SJSA1 (cell line): ENCODE measurements around the gene EOLA2. TPM values are rescaled to one million over a fixed set of nuclear protein-coding genes. Genes with fewer than 3 reads are reported as not detected.
"Not testable (repeated sequence)": the region's sequence is repeated elsewhere in the genome, so short reads cannot be mapped to it uniquely, and the experiment has no call there.

ENCODE experiments used
- DNase-seq, 2 experiments: peaks; one replicate each; pipeline ENCODE4 v3.0.0-alpha.2; 2015 to 2020; ENCODE audit warnings: low spot score in 2 of 2, low read depth in 1 of 2
- H3K27ac ChIP-seq: fragments of 250-450 bp; sonication (Bioruptor Pico); 2 replicates; pipeline ENCODE4 v1.5.1; 2020; ENCODE audit warnings: mild to moderate bottlenecking, moderate library complexity
- H3K27me3 ChIP-seq: fragments of 250-450 bp; sonication (Bioruptor Pico); replicated peaks from 2 replicates; pipeline ENCODE4 v1.5.1; 2020; ENCODE audit warnings: mild to moderate bottlenecking, moderate library complexity
- H3K36me3 ChIP-seq: fragments of 250-450 bp; sonication (Bioruptor Pico); 2 replicates; pipeline ENCODE4 v1.5.1; 2020; ENCODE audit warnings: mild to moderate bottlenecking
- H3K4me1 ChIP-seq: fragments of 250-450 bp; sonication (Bioruptor Pico); replicated peaks from 2 replicates; pipeline ENCODE4 v1.6.1; 2021; ENCODE audit warnings: mild to moderate bottlenecking
- H3K4me3 ChIP-seq: fragments of 250-450 bp; sonication (Bioruptor Pico); 2 replicates; pipeline ENCODE4 v1.5.1; 2020; ENCODE audit warnings: mild to moderate bottlenecking
- H3K9me3 ChIP-seq: fragments of 250-450 bp; sonication (Bioruptor Pico); replicated peaks from 2 replicates; pipeline ENCODE4 v1.5.1; 2020; ENCODE audit warnings: mild to moderate bottlenecking
- total RNA-seq: library from RNA; depleted of rRNA; stranded (reverse); fragments of >200 nt; shearing (Covaris generic); gene quantifications from 2 replicates; pipeline ENCODE4 v1.2.3, GENCODE V29; 2014

EOLA2 gene
- total RNA-seq, 1 experiment from 2014 or later, result 23.6 TPM

GRCh38 chrX:149940674-149941024 lies 2.4 kb upstream of the EOLA2 start:
- not testable (repeated sequence) for DNase-seq, H3K27me3 ChIP-seq, H3K4me3 ChIP-seq

GRCh38 chrX:149939905-149940673 lies 1.8 kb upstream of the EOLA2 start:
- Histone ChIP-seq H3K27ac (peak overlapping the region; percentile 94), H3K36me3 (peaks cover 6% of the 10 kb centered on the region; the same call in 1 of the 2 replicates), H3K4me1 (no peaks in the 10 kb centered on the region), H3K27me3 (no peaks in the 10 kb centered on the region), H3K4me3 (peak overlapping the region; percentile 55), H3K9me3 (no peaks in the 10 kb centered on the region)
- peak; percentile 92 to 98 for DNase-seq

More at GRCh38 chrX:149940674-149941024, 2.4 kb upstream of the EOLA2 start:
- not testable (repeated sequence) for H3K4me1 ChIP-seq, H3K36me3 ChIP-seq, H3K9me3 ChIP-seq, H3K27ac ChIP-seq

- Histone ChIP-seq H3K4me1 (no peaks in the 10 kb centered on the region), H3K27me3 (no peaks in the 10 kb centered on the region), H3K36me3 (peaks cover 6% of the 10 kb centered on the region; the same call in 1 of the 2 replicates), H3K9me3 (no peaks in the 10 kb centered on the region), H3K27ac (peak overlapping the region; percentile 94), H3K4me3 (peak overlapping the region; percentile 55)
- no peak for DNase-seq
These were observed 1.3 kb upstream of the EOLA2 start for GRCh38 chrX:149939655-149939904.

- H3K9me3 ChIP-seq, result no peaks in the 10 kb centered on the region
- peak; percentile 50 to 95 for DNase-seq
- no peaks in the 10 kb centered on the region for H3K4me1 ChIP-seq
- H3K27me3 ChIP-seq, result no peaks in the 10 kb centered on the region
- H3K27ac ChIP-seq, result peak overlapping the region; percentile 85
- H3K4me3 ChIP-seq, result peak overlapping the region; percentile 82
- peaks cover 6% of the 10 kb centered on the region; the same call in 1 of the 2 replicates for H3K36me3 ChIP-seq
These were observed 777 bp upstream of the EOLA2 start for GRCh38 chrX:149938881-149939654.

GRCh38 chrX:149937871-149938426 lies 342 bp downstream of the EOLA2 start:
- H3K27ac ChIP-seq, result peak overlapping the region; percentile 85
- no peaks in the 10 kb centered on the region for H3K27me3 ChIP-seq
- peaks cover 6% of the 10 kb centered on the region; the same call in 1 of the 2 replicates for H3K36me3 ChIP-seq
- peak in 1 of 2 experiments; percentile 37 for DNase-seq
- peak overlapping the region; percentile 82 for H3K4me3 ChIP-seq
- no peaks in the 10 kb centered on the region for H3K4me1 ChIP-seq
- no peaks in the 10 kb centered on the region for H3K9me3 ChIP-seq

GRCh38 chrX:149937328-149937727 lies 963 bp downstream of the EOLA2 start:
- H3K4me3 ChIP-seq, result peak overlapping the region; percentile 82
- not testable (repeated sequence) for DNase-seq, H3K9me3 ChIP-seq, H3K4me1 ChIP-seq, H3K27ac ChIP-seq, H3K36me3 ChIP-seq, H3K27me3 ChIP-seq

GRCh38 chrX:149933547-149933946 lies 4.7 kb downstream of the EOLA2 start:
- not testable (repeated sequence) for DNase-seq, H3K27ac ChIP-seq, H3K4me3 ChIP-seq, H3K4me1 ChIP-seq, H3K36me3 ChIP-seq, H3K9me3 ChIP-seq, H3K27me3 ChIP-seq

GRCh38 chrX:149932970-149933369 lies 5.3 kb downstream of the EOLA2 start:
- not testable (repeated sequence) for H3K4me3 ChIP-seq, H3K27ac ChIP-seq, H3K9me3 ChIP-seq, H3K27me3 ChIP-seq, H3K4me1 ChIP-seq, DNase-seq, H3K36me3 ChIP-seq

GRCh38 chrX:149932150-149932549 lies 6.1 kb downstream of the EOLA2 start:
- H3K4me1 ChIP-seq, H3K27me3 ChIP-seq, H3K36me3 ChIP-seq, H3K4me3 ChIP-seq, H3K9me3 ChIP-seq, H3K27ac ChIP-seq, DNase-seq: not testable (repeated sequence)

GRCh38 chrX:149931355-149931754 lies 6.9 kb downstream of the EOLA2 start:
- not testable (repeated sequence) for H3K4me1 ChIP-seq, H3K27ac ChIP-seq, DNase-seq, H3K9me3 ChIP-seq, H3K4me3 ChIP-seq, H3K36me3 ChIP-seq, H3K27me3 ChIP-seq

- not testable (repeated sequence) for H3K4me3 ChIP-seq, H3K4me1 ChIP-seq, H3K36me3 ChIP-seq, H3K27me3 ChIP-seq, H3K27ac ChIP-seq, DNase-seq, H3K9me3 ChIP-seq
These were observed 8.9 kb downstream of the EOLA2 start, which contains the start of gene HSFX4 for GRCh38 chrX:149929400-149929799. Gene HSFX4 (plus strand): TSS chrX:149929573. CDS start chrX:149929645, 72 bp downstream.

GRCh38 chrX:149928635-149929034 lies 9.7 kb downstream of the EOLA2 start:
- DNase-seq, H3K36me3 ChIP-seq, H3K27me3 ChIP-seq: not testable (repeated sequence)

GRCh38 chrX:149927964-149928258 lies 10.4 kb downstream of the EOLA2 start:
- H3K4me3 ChIP-seq, DNase-seq, H3K36me3 ChIP-seq, H3K27ac ChIP-seq, H3K9me3 ChIP-seq, H3K27me3 ChIP-seq, H3K4me1 ChIP-seq: not testable (repeated sequence)

More at GRCh38 chrX:149928635-149929034, 9.7 kb downstream of the EOLA2 start:
- H3K9me3 ChIP-seq, H3K27ac ChIP-seq, H3K4me3 ChIP-seq, H3K4me1 ChIP-seq: not testable (repeated sequence)

- H3K4me1 ChIP-seq, DNase-seq, H3K27ac ChIP-seq: not testable (repeated sequence)
These were observed 10.9 kb downstream of the EOLA2 start for GRCh38 chrX:149927245-149927963.

More at GRCh38 chrX:149927245-149927963, 10.9 kb downstream of the EOLA2 start:
- not testable (repeated sequence) for H3K4me3 ChIP-seq, H3K27me3 ChIP-seq, H3K9me3 ChIP-seq, H3K36me3 ChIP-seq
